Caco-2 (cell line): Measurements from ENCODE around the gene PLEKHG7. TPM values are rescaled to one million over a fixed set of nuclear protein-coding genes. Genes with fewer than 3 reads are reported as not detected.

Source experiments
- BruUV-seq: library from RNA; stranded (reverse); fragments of 400-500 nt; replicated peaks from 2 replicates; lab custom pipeline; 2021; lab: Mats Ljungman, UMichigan
- CTCF ChIA-PET: fragments of 300-600 bp; sonication (Branson Sonifier 250); formaldehyde crosslinking; loops from one replicate; lab custom pipeline; 2022; ENCODE audit warnings: antibody characterized with exemption; lab: Charles Lee
- POLR2A ChIA-PET: fragments of 300-600 bp; sonication (Branson Sonifier 250); formaldehyde crosslinking; loops from one replicate; lab custom pipeline; 2022; ENCODE audit warnings: antibody characterized with exemption; lab: Charles Lee
- DNase-seq, 2 experiments: peaks; one replicate each; pipeline versions ENCODE4 v3.0.0 to v3.0.0-alpha.2; 2020 to 2022
- H3K27me3 ChIP-seq: replicated peaks from 2 replicates; pipeline ENCODE4 v1.6.0; 2011; ENCODE audit warnings: low read length; ENCODE audit not compliant: control insufficient read depth, insufficient read depth
- H3K36me3 ChIP-seq: 2 replicates; pipeline ENCODE4 v1.5.1; 2011; ENCODE audit warnings: low read length; ENCODE audit not compliant: control insufficient read depth, insufficient read depth
- H3K4me1 ChIP-seq: fragments of 250-450 bp; sonication (Bioruptor Pico); 2 replicates; pipeline ENCODE4 v1.5.1; 2020; ENCODE audit warnings: mild to moderate bottlenecking
- H3K4me3 ChIP-seq: 2 replicates; pipeline ENCODE4 v1.5.1; 2011; ENCODE audit warnings: low read depth, mild to moderate bottlenecking, control low read depth, low read length
- H3K9me3 ChIP-seq: fragments of 250-450 bp; sonication (Bioruptor Pico); 2 replicates; pipeline ENCODE4 v1.5.1; 2020; ENCODE audit warnings: mild to moderate bottlenecking, moderate library complexity
- H3K27ac Mint-ChIP-seq: one replicate; pipeline ENCODE4 v1.8.0; 2022; ENCODE audit warnings: mixed read lengths; ENCODE audit not compliant: unreplicated experiment
- H3K27me3 Mint-ChIP-seq: one replicate; pipeline ENCODE4 v1.8.0; 2022; ENCODE audit warnings: mixed read lengths; ENCODE audit not compliant: insufficient read depth, unreplicated experiment
- H3K36me3 Mint-ChIP-seq: one replicate; pipeline ENCODE4 v1.8.0; 2022; ENCODE audit warnings: mild to moderate bottlenecking, mixed read lengths; ENCODE audit not compliant: insufficient read depth, unreplicated experiment
- H3K4me1 Mint-ChIP-seq: one replicate; pipeline ENCODE4 v1.8.0; 2022; ENCODE audit warnings: low read depth, mixed read lengths; ENCODE audit not compliant: unreplicated experiment
- H3K4me3 Mint-ChIP-seq: one replicate; pipeline ENCODE4 v1.8.0; 2022; ENCODE audit warnings: mild to moderate bottlenecking, moderate library complexity, mixed read lengths; ENCODE audit not compliant: unreplicated experiment
- H3K9me3 Mint-ChIP-seq: one replicate; pipeline ENCODE4 v1.8.0; 2022; ENCODE audit warnings: mixed read lengths; ENCODE audit not compliant: unreplicated experiment
- CTCF ChIP-seq, 2 experiments: fragments of 200-600 bp in 1 of 2; IDR thresholded peaks; 1 replicate in 1 of 2; 2 replicates in 1 of 2; pipeline versions ENCODE4 v1.5.1 to v1.8.0; 2011 to 2022; ENCODE audit warnings: antibody characterized with exemption in 1 of 2, control low read depth in 1 of 2, inconsistent platforms in 1 of 2, low read depth in 1 of 2, low read length in 1 of 2, mild to moderate bottlenecking in 1 of 2, moderate library complexity in 1 of 2; ENCODE audit not compliant: insufficient read depth in 1 of 2, severe bottlenecking in 1 of 2, unreplicated experiment in 1 of 2
- intact Hi-C: fragments of 100-400 bp; cut with micrococcal nuclease; formaldehyde crosslinking; loops from one replicate; pipeline ENCODE4 v1.10.0; 2022; ENCODE audit not compliant: unreplicated experiment
- total RNA-seq: library from RNA; stranded (reverse); gene quantifications from 2 replicates; pipeline ENCODE4 v1.2.3, GENCODE V29; 2022

The PLEKHG7 gene
- total RNA-seq, 1 experiment from 2014 or later, result 0.23 TPM

- no peak for DNase-seq
- Mint-ChIP-seq H3K27ac (no peak overlapping the region), H3K4me3 (no peak overlapping the region), H3K9me3 (no peaks in the 10 kb centered on the region), H3K27me3 (no peaks in the 10 kb centered on the region), H3K36me3 (no peaks in the 10 kb centered on the region), H3K4me1 (no peaks in the 10 kb centered on the region)
- Histone ChIP-seq H3K4me3 (no peak overlapping the region), H3K36me3 (no peaks in the 10 kb centered on the region; the same call in 1 of the 2 replicates), H3K27me3 (no peaks in the 10 kb centered on the region), H3K9me3 (no peaks in the 10 kb centered on the region), H3K4me1 (no peaks in the 10 kb centered on the region)
- no peak for TF ChIP-seq CTCF (IDR thresholded peaks at IDR 0.05; ENCODE audit: insufficient read depth in 1 of 2, low read depth in 1 of 2, low read length in 1 of 2, severe bottlenecking in 1 of 2, unreplicated experiment in 1 of 2)
- intact Hi-C loops, result no loop called here
- CTCF ChIA-PET, result no interaction called here
- BruUV-seq, result no TSS peak
- POLR2A ChIA-PET, result no interaction called here
Measured at GRCh38 chr12:92676710-92677109, 26.1 kb upstream of the PLEKHG7 start.

- ChIA-PET POLR2A (no interaction called here), CTCF (no interaction called here)
- no peak overlapping the region for H3K4me3 ChIP-seq
- intact Hi-C loops, result no loop called here
- no peak overlapping the region for H3K4me3 Mint-ChIP-seq
- peaks cover 3% of the 10 kb centered on the region for H3K27me3 Mint-ChIP-seq
- no peak overlapping the region for H3K27ac Mint-ChIP-seq
- no peaks in the 10 kb centered on the region for H3K36me3 Mint-ChIP-seq
- no peak for DNase-seq
- no peaks in the 10 kb centered on the region for H3K4me1 ChIP-seq
- H3K36me3 ChIP-seq, result no peaks in the 10 kb centered on the region
- no peak for TF ChIP-seq CTCF (IDR thresholded peaks at IDR 0.05; ENCODE audit: insufficient read depth in 1 of 2, low read depth in 1 of 2, low read length in 1 of 2, severe bottlenecking in 1 of 2, unreplicated experiment in 1 of 2)
- no peaks in the 10 kb centered on the region for H3K4me1 Mint-ChIP-seq
- H3K27me3 ChIP-seq, result no peaks in the 10 kb centered on the region
- BruUV-seq, result no TSS peak
- peaks cover 12% of the 10 kb centered on the region for H3K9me3 Mint-ChIP-seq
- H3K9me3 ChIP-seq, result 0 out of 2 replicates have a peak, but pooled peaks cover 4% of the 10 kb centered on the region
Measured at GRCh38 chr12:92690601-92691000, 12.2 kb upstream of the PLEKHG7 start.

- BruUV-seq, result no TSS peak
- Mint-ChIP-seq H3K4me1 (no peaks in the 10 kb centered on the region), H3K27me3 (no peaks in the 10 kb centered on the region), H3K4me3 (no peak overlapping the region), H3K9me3 (peaks cover 10% of the 10 kb centered on the region), H3K36me3 (no peaks in the 10 kb centered on the region), H3K27ac (no peak overlapping the region)
- no peak overlapping the region for H3K4me3 ChIP-seq
- H3K4me1 ChIP-seq, result no peaks in the 10 kb centered on the region
- H3K9me3 ChIP-seq, result peaks cover 12% of the 10 kb centered on the region
- H3K27me3 ChIP-seq, result no peaks in the 10 kb centered on the region
- ChIA-PET POLR2A (no interaction called here), CTCF (no interaction called here)
- H3K36me3 ChIP-seq, result no peaks in the 10 kb centered on the region
- DNase-seq, result no peak
- TF ChIP-seq CTCF (IDR thresholded peaks at IDR 0.05; ENCODE audit: insufficient read depth in 1 of 2, low read depth in 1 of 2, low read length in 1 of 2, severe bottlenecking in 1 of 2, unreplicated experiment in 1 of 2), result no peak
- intact Hi-C loops, result no loop called here
Measured at GRCh38 chr12:92695056-92695455, 7.7 kb upstream of the PLEKHG7 start.
